LNCaP clone FGC (cell line): ENCODE results near the gene DGKE.

ENCODE experiments used
- DNase-seq: peaks from one replicate; pipeline ENCODE4 v3.0.0-alpha.2; 2011; ENCODE audit warnings: low read depth
- H3K4me3 ChIP-seq: 2 replicates; pipeline ENCODE4 v1.5.1; 2011; ENCODE audit warnings: mild to moderate bottlenecking, low read depth, low read length, control low read depth
- TF ChIP-seq, protein P1 (sequence below): IDR thresholded peaks from 2 replicates; pipeline ENCODE4 v1.5.1; 2012; ENCODE audit warnings: mild to moderate bottlenecking; ENCODE audit not compliant: control insufficient read depth, insufficient read depth; ENCODE audit errors: extremely low read depth

Gene DGKE

DNA sequence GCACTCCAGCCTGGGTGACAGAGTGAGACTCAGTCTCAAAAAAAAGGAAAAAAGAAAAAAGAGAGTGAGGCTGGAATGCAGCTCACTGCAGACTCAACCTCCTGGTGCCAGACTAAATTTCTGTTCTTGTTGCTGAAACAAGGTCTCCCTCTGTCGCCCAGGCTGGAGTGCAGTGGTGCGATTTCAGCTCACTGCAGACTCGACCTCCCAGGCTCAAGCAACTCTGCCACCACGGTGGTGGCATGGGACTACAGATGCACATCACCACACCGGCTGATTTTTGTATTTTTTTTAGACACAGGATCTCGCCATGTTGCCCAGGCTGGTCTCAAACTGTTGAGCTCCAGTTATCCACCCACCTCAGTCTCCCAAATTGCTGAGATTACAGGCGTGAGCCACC, 45.3 kb downstream of the DGKE start:
- H3K4me3 ChIP-seq = no peak overlapping the region
- TF ChIP-seq, protein P1, sequence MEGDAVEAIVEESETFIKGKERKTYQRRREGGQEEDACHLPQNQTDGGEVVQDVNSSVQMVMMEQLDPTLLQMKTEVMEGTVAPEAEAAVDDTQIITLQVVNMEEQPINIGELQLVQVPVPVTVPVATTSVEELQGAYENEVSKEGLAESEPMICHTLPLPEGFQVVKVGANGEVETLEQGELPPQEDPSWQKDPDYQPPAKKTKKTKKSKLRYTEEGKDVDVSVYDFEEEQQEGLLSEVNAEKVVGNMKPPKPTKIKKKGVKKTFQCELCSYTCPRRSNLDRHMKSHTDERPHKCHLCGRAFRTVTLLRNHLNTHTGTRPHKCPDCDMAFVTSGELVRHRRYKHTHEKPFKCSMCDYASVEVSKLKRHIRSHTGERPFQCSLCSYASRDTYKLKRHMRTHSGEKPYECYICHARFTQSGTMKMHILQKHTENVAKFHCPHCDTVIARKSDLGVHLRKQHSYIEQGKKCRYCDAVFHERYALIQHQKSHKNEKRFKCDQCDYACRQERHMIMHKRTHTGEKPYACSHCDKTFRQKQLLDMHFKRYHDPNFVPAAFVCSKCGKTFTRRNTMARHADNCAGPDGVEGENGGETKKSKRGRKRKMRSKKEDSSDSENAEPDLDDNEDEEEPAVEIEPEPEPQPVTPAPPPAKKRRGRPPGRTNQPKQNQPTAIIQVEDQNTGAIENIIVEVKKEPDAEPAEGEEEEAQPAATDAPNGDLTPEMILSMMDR = no peak
- DNase-seq = no peak

- H3K4me3 ChIP-seq = no peak overlapping the region
- no peak for DNase-seq
- TF ChIP-seq, protein P1 = no peak
Observed at GRCh38 chr17:56880133-56880532, 46.2 kb downstream of the DGKE start.

GRCh38 chr17:56880571-56880970, 46.6 kb downstream of the DGKE start:
- TF ChIP-seq, protein P1 = no peak
- DNase-seq = no peak
- no peak overlapping the region for H3K4me3 ChIP-seq

DNA sequence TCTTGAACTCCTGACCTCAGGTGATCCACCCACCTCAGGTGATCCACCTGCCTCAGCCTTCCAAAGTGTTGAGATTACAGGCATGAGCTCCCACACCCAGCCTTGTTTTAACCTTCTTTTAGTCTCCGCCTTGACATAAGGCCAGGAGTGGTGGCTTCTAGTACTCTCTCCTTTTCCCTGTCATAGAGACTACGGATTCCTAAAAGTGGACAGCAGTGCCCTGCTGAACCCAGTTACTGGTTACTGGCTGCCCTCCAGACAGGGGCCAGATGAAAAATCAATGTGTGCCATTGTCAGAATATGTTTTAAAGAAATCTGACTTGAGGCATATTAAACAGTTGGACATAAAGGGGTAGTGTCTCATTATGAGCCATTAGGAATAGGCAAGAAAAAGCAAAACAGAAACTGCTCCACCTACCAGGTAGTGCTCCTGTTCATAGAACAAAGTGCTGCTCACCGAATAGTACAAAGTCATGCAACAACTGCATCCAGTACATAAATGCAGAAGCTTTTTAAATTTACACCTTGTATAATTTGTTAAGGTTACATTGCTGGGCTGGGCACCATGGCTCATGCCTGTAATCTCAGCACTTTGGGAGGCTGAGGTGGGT, 47.8 kb downstream of the DGKE start:
- no peak overlapping the region for H3K4me3 ChIP-seq
- TF ChIP-seq, protein P1 = no peak
- no peak for DNase-seq

- TF ChIP-seq, protein P1 = no peak
- no peak for DNase-seq
- no peak overlapping the region for H3K4me3 ChIP-seq
Observed at GRCh38 chr17:56883616-56884015, 49.7 kb downstream of the DGKE start.

GRCh38 chr17:56884483-56885311, 50.7 kb downstream of the DGKE start:
- no peak for DNase-seq
- no peak overlapping the region for H3K4me3 ChIP-seq
- TF ChIP-seq, protein P1 = no peak
